Neural progenitor cell (in vitro differentiated cells): Measurements from ENCODE around the gene TCERG1L.

Source experiments
- CTCF ChIP-seq: fragments of 200-600 bp; sonication (generic); IDR thresholded peaks from 2 replicates; pipeline ENCODE4 v1.5.1; 2017; ENCODE audit warnings: antibody characterized with exemption, mild to moderate bottlenecking
- EZH2 ChIP-seq: fragments of 200-600 bp; sonication (generic); IDR thresholded peaks from 2 replicates; pipeline ENCODE4 v1.6.1; 2017; ENCODE audit warnings: antibody characterized with exemption, mild to moderate bottlenecking, moderate library complexity

DNA sequence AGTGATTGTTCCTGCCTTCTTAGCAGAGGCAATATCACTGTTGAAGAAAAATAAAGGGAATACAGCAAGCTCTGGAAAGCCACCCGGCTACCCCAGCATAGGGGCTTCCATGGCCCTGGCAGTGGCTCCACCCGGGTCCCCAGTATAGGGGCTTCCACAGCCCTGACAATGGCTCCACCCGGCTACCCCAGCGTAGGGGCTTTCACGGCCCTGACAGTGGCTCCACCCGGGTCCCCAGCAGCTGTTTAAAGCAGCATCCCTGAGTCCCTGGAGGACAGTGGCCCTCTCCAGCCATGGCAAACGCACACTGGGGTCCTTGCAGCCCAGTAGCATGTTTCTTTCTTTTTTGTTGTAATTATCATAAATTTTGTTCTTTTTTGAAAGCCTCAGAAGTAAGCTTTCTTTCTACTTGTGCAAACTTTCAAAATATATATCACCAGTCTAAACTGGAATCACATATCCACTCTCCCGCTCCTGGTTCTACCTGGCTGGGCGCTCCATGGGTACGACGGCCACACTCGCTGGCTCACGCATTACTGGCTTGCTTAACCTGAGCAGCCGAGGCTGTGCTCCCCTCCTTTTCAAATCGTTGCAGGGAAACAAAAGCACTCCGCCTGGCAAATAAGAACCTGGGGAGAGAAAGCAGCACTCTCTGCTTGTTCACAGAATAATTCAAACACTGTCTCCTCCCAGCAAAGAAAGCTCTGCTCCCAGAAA, 62.1 kb downstream of the TCERG1L start:
- TF ChIP-seq CTCF (no peak), EZH2 (no peak)
